ENCODE measurements around the gene MRPS23.

Gene MRPS23

GRCh38 chr17:57889252-57889651 lies 39.4 kb upstream of the MRPS23 start:
- Histone ChIP-seq H3K36me3 (ENCODE audit: insufficient read depth, low read length) (peaks cover 10% of the 10 kb centered on the region), H3K4me1 (ENCODE audit: insufficient read depth, low read length) (peaks cover 74% of the 10 kb centered on the region), H3K9ac (ENCODE audit: low read length) (peak overlapping the region; percentile 65)

GRCh38 chr17:57888311-57889216 lies 38.7 kb upstream of the MRPS23 start:
- Histone ChIP-seq H3K4me3 (ENCODE audit: low read depth in 1 of 2, low read length in 2 of 2) (peak overlapping the region in 1 of 2 donors; percentile 4), H3K4me1 (ENCODE audit: insufficient read depth, low read length) (peaks cover 70% of the 10 kb centered on the region), H3K36me3 (ENCODE audit: insufficient read depth, low read length) (peaks cover 15% of the 10 kb centered on the region), H3K9me3 (ENCODE audit: low read length) (no peaks in the 10 kb centered on the region), H3K27me3 (ENCODE audit: control insufficient read depth in 1 of 2, insufficient read depth in 2 of 2, low read length in 2 of 2) (no peaks in the 10 kb centered on the region), H3K9ac (ENCODE audit: low read length) (peak overlapping the region; percentile 65), H3K27ac (ENCODE audit: low read depth, low read length) (peak overlapping the region; percentile 99)

More at GRCh38 chr17:57889252-57889651, 39.4 kb upstream of the MRPS23 start:
- H3K4me3 ChIP-seq (ENCODE audit: low read depth in 1 of 2, low read length in 2 of 2): peak overlapping the region in 1 of 2 donors; percentile 4
- H3K9me3 ChIP-seq (ENCODE audit: low read length): no peaks in the 10 kb centered on the region
- H3K27me3 ChIP-seq (ENCODE audit: control insufficient read depth in 1 of 2, insufficient read depth in 2 of 2, low read length in 2 of 2): no peaks in the 10 kb centered on the region
- peak overlapping the region; percentile 99 for H3K27ac ChIP-seq (ENCODE audit: low read depth, low read length)

- H3K9me3 ChIP-seq (ENCODE audit: low read length): no peaks in the 10 kb centered on the region
- no peaks in the 10 kb centered on the region for H3K27me3 ChIP-seq (ENCODE audit: control insufficient read depth in 1 of 2, insufficient read depth in 2 of 2, low read length in 2 of 2)
- H3K4me3 ChIP-seq (ENCODE audit: low read depth in 1 of 2, low read length in 2 of 2): no peak overlapping the region
- H3K9ac ChIP-seq (ENCODE audit: low read length): no peak overlapping the region
- peaks cover 23% of the 10 kb centered on the region for H3K36me3 ChIP-seq (ENCODE audit: insufficient read depth, low read length)
- peaks cover 61% of the 10 kb centered on the region for H3K4me1 ChIP-seq (ENCODE audit: insufficient read depth, low read length)
- H3K27ac ChIP-seq (ENCODE audit: low read depth, low read length): no peak overlapping the region
Measured at GRCh38 chr17:57887161-57887560, 37.3 kb upstream of the MRPS23 start.

GRCh38 chr17:57886020-57886419 lies 36.2 kb upstream of the MRPS23 start:
- Histone ChIP-seq H3K4me1 (ENCODE audit: insufficient read depth, low read length) (peaks cover 61% of the 10 kb centered on the region), H3K27me3 (ENCODE audit: control insufficient read depth in 1 of 2, insufficient read depth in 2 of 2, low read length in 2 of 2) (no peaks in the 10 kb centered on the region), H3K36me3 (ENCODE audit: insufficient read depth, low read length) (peaks cover 23% of the 10 kb centered on the region), H3K9ac (ENCODE audit: low read length) (no peak overlapping the region), H3K4me3 (ENCODE audit: low read depth in 1 of 2, low read length in 2 of 2) (no peak overlapping the region), H3K9me3 (ENCODE audit: low read length) (no peaks in the 10 kb centered on the region), H3K27ac (ENCODE audit: low read depth, low read length) (no peak overlapping the region)

- Histone ChIP-seq H3K27ac (ENCODE audit: low read depth, low read length) (no peak overlapping the region), H3K4me1 (ENCODE audit: insufficient read depth, low read length) (peaks cover 61% of the 10 kb centered on the region), H3K27me3 (ENCODE audit: control insufficient read depth in 1 of 2, insufficient read depth in 2 of 2, low read length in 2 of 2) (no peaks in the 10 kb centered on the region)
Measured at GRCh38 chr17:57885148-57885915, 35.5 kb upstream of the MRPS23 start.

GRCh38 chr17:57881783-57882351 lies 32.0 kb upstream of the MRPS23 start:
- Histone ChIP-seq H3K4me3 (ENCODE audit: low read depth in 1 of 2, low read length in 2 of 2) (no peak overlapping the region), H3K9me3 (ENCODE audit: low read length) (no peaks in the 10 kb centered on the region), H3K9ac (ENCODE audit: low read length) (no peak overlapping the region), H3K27ac (ENCODE audit: low read depth, low read length) (peak overlapping the region; percentile 92), H3K4me1 (ENCODE audit: insufficient read depth, low read length) (peaks cover 55% of the 10 kb centered on the region), H3K36me3 (ENCODE audit: insufficient read depth, low read length) (peaks cover 52% of the 10 kb centered on the region), H3K27me3 (ENCODE audit: control insufficient read depth in 1 of 2, insufficient read depth in 2 of 2, low read length in 2 of 2) (no peaks in the 10 kb centered on the region)

More at GRCh38 chr17:57885148-57885915, 35.5 kb upstream of the MRPS23 start:
- Histone ChIP-seq H3K36me3 (ENCODE audit: insufficient read depth, low read length) (peaks cover 23% of the 10 kb centered on the region), H3K9me3 (ENCODE audit: low read length) (no peaks in the 10 kb centered on the region), H3K4me3 (ENCODE audit: low read depth in 1 of 2, low read length in 2 of 2) (no peak overlapping the region), H3K9ac (ENCODE audit: low read length) (no peak overlapping the region)

- Histone ChIP-seq H3K27me3 (ENCODE audit: control insufficient read depth in 1 of 2, insufficient read depth in 2 of 2, low read length in 2 of 2) (no peaks in the 10 kb centered on the region), H3K4me1 (ENCODE audit: insufficient read depth, low read length) (peaks cover 62% of the 10 kb centered on the region), H3K27ac (ENCODE audit: low read depth, low read length) (peak overlapping the region; percentile 92), H3K9me3 (ENCODE audit: low read length) (no peaks in the 10 kb centered on the region), H3K4me3 (ENCODE audit: low read depth in 1 of 2, low read length in 2 of 2) (no peak overlapping the region), H3K36me3 (ENCODE audit: insufficient read depth, low read length) (peaks cover 59% of the 10 kb centered on the region), H3K9ac (ENCODE audit: low read length) (no peak overlapping the region)
Measured at GRCh38 chr17:57881143-57881542, 31.3 kb upstream of the MRPS23 start.

GRCh38 chr17:57880086-57880456 lies 30.2 kb upstream of the MRPS23 start:
- Histone ChIP-seq H3K27ac (ENCODE audit: low read depth, low read length) (peak overlapping the region; percentile 92), H3K9ac (ENCODE audit: low read length) (peak overlapping the region; percentile 20), H3K9me3 (ENCODE audit: low read length) (no peaks in the 10 kb centered on the region), H3K4me3 (ENCODE audit: low read depth in 1 of 2, low read length in 2 of 2) (no peak overlapping the region), H3K27me3 (ENCODE audit: control insufficient read depth in 1 of 2, insufficient read depth in 2 of 2, low read length in 2 of 2) (no peaks in the 10 kb centered on the region), H3K4me1 (ENCODE audit: insufficient read depth, low read length) (peaks cover 72% of the 10 kb centered on the region), H3K36me3 (ENCODE audit: insufficient read depth, low read length) (peaks cover 59% of the 10 kb centered on the region)

- no peaks in the 10 kb centered on the region for H3K27me3 ChIP-seq (ENCODE audit: control insufficient read depth in 1 of 2, insufficient read depth in 2 of 2, low read length in 2 of 2)
- peak overlapping the region; percentile 92 for H3K27ac ChIP-seq (ENCODE audit: low read depth, low read length)
- H3K4me3 ChIP-seq (ENCODE audit: low read depth in 1 of 2, low read length in 2 of 2): no peak overlapping the region
- H3K36me3 ChIP-seq (ENCODE audit: insufficient read depth, low read length): peaks cover 54% of the 10 kb centered on the region
- H3K4me1 ChIP-seq (ENCODE audit: insufficient read depth, low read length): peaks cover 76% of the 10 kb centered on the region
- no peaks in the 10 kb centered on the region for H3K9me3 ChIP-seq (ENCODE audit: low read length)
- peak overlapping the region; percentile 20 for H3K9ac ChIP-seq (ENCODE audit: low read length)
Measured at GRCh38 chr17:57879437-57880085, 29.7 kb upstream of the MRPS23 start.

- peaks cover 88% of the 10 kb centered on the region for H3K4me1 ChIP-seq (ENCODE audit: insufficient read depth, low read length)
- no peak overlapping the region for H3K9ac ChIP-seq (ENCODE audit: low read length)
- H3K36me3 ChIP-seq (ENCODE audit: insufficient read depth, low read length): peaks cover 47% of the 10 kb centered on the region
Measured at GRCh38 chr17:57877803-57878377, 28.0 kb upstream of the MRPS23 start.

More at GRCh38 chr17:57877803-57878377, 28.0 kb upstream of the MRPS23 start:
- Histone ChIP-seq H3K9me3 (ENCODE audit: low read length) (no peaks in the 10 kb centered on the region), H3K4me3 (ENCODE audit: low read depth in 1 of 2, low read length in 2 of 2) (no peak overlapping the region), H3K27ac (ENCODE audit: low read depth, low read length) (no peak overlapping the region), H3K27me3 (ENCODE audit: control insufficient read depth in 1 of 2, insufficient read depth in 2 of 2, low read length in 2 of 2) (no peaks in the 10 kb centered on the region)

Data from muscle layer of colon (tissue), 2 donors.